GM21723 (cell line): ENCODE results near the gene SNX30.
"Not testable (repeated sequence)": the region's sequence is repeated elsewhere in the genome, so short reads cannot be mapped to it uniquely, and the experiment has no call there.

ENCODE experiments used
- ATAC-seq: cut with Tn5 transposase; IDR thresholded peaks from one replicate; pipeline ENCODE4 v1.9.1; 2021; ENCODE audit warnings: mild to moderate bottlenecking, moderate library complexity; ENCODE audit not compliant: unreplicated experiment

SNX30 gene, protein sequence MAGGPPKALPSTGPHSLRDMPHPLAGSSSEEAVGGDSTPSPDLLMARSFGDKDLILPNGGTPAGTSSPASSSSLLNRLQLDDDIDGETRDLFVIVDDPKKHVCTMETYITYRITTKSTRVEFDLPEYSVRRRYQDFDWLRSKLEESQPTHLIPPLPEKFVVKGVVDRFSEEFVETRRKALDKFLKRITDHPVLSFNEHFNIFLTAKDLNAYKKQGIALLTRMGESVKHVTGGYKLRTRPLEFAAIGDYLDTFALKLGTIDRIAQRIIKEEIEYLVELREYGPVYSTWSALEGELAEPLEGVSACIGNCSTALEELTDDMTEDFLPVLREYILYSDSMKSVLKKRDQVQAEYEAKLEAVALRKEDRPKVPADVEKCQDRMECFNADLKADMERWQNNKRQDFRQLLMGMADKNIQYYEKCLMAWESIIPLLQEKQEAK

DNA sequence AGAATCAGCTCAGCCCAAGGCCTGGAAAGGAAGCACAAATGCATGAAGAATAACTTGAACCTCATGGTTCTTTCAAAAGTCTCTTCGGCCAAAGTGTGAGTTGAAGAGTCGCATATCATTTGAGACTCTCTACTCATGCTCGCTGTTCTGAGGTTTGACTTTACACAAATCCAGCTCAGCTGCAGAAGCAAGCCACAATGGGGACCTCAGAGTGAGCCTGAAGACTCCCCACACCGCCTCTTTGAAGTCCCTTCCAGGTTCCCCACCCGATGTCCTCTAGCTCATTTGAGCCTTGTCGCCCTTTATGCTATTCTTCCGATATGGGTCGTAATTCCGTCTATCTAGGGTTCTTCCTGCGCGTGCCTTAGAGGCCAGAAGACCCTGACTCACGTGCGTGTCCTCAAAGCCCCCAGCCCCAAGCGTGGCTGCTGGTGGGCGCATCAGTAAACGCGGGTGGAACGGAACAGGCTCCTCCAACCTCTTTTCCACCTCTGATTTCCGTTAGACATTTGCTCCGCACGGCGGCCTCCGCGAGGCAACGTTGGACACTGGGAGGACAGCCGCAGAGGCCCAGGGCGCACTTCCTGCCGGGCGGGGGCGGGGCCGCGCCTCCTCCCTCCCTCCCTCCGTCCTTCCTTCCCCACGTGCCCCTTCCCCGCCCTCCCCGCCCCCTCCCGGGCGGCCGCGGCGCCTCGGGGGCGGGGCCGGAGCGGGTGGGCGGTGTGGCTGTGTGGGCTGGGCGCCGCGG lies at the start of gene SNX30:
SNX30 (plus strand) TSS at position 745 of the 748 bp plus-strand sequence. CDS start 242 bp downstream, outside the sequence.
- ATAC-seq, result peak; percentile 76

DNA sequence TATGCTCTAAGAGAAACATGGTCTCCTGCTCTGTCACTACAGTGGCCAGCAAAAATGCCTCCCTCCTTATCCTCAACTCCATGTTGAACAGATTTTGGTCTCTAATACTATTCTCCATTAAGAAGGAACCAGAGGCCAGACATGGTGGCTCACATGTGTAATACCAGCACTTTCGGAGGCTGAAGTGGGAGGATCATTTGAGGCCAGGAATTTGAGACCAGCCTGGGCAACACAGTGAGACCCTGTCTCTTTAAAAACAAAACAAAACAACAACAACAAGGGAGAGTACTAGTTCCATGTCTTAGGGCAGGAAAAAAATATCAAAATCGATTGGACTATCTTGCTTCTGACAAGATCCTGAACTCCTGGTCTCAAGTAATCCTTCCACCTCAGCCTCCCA lies 47.3 kb upstream of the SNX30 start:
- ATAC-seq, result no peak

DNA sequence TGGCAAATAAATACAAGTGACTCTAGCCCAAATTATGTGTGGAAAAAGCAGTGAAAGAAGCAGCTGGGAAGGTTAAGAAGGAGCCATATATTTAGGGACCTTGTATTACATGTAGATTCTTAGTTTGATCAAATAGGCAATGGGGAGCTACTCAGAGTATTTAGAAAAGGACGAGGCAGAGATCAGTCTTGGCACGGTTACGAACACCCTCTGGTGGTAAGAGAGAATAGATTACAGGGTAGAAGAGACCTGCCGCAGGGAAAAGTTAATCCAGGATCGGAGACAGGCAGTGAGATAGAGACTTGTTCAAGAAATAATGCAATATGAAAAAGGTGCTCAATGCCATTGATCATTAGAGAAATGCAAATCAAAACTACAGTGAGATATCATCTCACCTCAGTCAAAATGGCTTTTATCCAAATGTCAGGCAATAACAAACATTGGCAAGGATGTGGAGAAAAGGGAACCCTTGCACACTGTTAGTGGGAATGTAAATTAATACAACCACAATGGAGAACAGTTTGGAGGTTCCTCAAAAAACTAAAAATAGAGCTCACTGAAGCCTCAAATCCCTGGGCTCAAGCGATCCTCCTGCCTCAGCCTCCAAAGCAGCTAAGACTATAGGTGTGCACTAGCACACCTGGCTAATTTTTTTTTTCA lies 44.7 kb upstream of the SNX30 start:
- ATAC-seq, result no peak

DNA sequence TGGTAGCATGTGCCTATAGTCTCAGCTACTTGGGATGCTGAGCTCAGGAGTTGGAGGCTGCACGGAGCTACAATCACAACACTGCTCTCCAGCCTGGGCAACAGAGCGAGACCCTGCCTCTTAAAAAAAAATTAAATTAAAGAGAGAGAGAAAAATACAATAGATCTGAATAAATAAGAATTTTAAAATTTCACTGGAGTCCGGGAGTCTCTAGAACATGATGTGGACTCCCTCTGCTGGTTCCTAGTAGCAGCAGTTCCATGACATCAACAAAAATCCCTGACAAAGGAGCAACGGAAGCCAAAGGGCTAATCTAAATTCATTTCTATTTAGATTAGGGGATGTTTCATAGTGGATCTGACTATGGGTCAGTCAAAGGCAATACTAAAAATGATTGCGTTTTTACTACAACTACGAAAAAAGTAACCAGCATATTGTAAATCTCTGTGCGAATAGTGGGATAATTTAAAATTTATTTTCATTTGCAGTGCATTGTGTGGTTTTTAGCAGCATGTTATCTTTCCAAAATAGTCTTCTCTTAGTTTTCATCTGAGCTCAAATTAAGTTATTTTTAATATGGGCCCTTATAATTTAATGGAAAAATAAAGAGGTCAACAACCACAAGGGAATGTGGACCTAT lies 39.4 kb upstream of the SNX30 start:
- ATAC-seq, result no peak

DNA sequence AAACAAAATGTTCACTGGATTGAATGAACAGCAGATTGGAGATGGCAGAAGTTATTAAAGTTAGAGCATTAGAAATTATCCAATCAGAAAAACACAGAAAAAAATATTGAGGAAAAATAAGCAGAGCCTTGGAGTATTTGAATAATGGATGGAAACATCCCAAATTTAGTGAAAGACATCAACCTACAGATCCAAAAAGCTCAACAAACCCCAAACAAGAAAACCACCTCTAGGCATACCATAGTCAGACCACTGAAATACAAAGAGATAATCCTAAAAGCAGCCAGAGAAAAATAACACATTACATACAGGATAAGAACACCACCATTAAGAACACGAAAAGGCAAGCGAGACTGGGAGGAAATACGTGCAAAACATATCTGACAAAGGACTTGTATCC lies 37.9 kb upstream of the SNX30 start:
- ATAC-seq, result no peak

DNA sequence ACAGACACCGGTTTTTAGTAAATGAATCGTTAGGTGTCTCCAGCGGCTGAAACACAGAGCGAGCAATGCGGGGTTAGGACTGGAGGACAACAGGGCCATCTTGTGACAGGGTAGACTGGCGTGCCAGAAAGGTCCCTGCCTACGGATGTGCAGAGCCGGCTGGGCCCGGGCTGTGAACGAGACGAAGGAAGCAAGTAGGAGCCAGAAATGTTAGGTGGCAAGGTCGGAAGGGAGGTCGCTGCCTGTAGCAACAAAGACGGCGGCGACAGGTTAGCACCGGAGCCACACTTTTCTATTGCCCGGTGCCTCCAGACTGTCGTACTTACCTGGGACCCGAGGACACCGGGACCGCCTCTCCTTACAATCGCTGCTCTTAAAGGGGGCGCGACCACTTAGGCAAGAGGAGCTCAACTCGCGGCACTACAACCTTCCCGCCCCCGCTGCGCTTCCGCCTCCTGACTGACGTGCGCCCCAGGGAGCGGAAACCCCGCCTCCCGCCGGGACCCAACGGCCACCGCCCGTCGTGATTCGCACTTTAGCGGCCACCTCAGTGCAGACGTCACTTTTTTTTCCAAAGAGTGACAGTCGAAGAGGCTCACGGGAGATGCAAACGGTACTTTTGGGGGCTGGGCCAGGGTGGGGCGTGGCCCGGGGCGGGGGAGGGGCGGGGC lies 32.8 kb upstream of the SNX30 start, which contains the start of gene INIP:
INIP (minus strand) TSS at position 457 of the 671 bp plus-strand sequence. CDS start 1,632 bp downstream, outside the sequence.
- peak; percentile 94 for ATAC-seq

DNA sequence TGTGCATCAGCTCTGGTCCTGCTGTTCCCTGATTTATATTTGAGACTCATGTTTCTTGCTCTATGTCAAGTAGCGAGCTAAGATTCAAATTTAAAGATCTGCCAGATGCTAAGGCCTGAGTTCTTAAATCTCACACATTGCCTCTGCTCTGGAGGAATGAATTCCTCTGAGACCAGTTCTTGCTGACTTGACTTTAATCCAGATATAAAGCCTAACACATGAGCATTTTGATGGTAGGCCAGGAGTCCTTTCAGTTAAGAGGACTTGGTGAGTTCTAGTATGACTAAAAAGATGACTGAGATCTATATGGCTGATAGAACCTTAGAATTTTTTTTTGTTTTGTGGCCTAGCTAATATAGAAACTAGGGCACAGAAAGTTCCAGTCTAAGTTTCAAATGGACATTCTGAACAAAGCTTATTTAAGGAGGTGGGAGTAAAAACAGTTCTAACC lies 31.3 kb upstream of the SNX30 start:
- ATAC-seq, result no peak

DNA sequence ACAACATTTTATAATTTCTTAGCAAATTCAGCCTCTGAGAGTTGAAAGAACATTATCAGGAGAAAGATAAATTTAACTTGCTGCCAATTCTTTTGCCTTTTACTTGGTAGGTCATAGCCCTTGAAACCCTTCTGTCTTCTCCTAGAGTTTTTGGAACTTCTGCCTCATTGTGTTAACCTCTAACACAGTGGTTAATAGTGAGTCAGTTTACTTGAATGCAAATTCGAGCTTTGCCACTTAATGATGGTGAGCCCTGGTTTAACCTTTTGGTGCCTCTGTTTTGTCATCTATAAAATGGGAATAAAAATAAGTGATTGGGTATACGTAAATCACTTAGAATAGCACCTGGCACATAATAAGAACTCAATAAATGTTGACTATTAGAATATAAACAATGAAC lies 30.9 kb upstream of the SNX30 start:
- no peak for ATAC-seq

DNA sequence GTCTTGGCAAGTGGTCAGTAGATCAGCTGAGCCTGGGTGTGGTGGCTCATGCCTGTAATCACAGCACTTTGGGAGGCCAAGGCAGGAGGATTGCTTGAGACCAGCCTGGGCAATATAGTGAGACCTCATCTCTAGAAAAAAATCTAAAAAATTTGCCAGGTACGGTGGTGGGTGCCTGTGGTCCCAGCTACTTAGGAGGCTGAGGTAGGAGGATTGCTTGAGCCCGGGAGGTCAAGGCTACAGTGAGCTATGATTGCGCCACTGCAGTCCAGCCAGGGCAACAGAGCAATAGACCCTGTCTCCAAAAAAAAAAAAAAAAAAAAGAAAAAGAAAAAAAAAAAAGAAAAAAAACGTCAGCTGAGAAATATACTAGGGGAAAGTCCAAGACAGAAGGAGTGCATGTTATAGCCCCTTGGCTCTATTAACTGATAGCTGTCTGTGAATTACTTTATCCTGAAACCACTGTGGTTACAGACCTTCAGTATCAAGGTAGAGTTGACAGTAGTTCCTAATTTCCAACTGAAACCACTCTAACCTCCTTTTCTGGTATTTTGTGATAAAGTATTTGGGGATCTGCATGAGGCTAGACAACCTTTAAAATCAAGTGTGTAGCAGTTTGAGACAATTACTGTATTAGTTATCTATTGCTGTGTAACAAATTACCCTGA lies 30.3 kb upstream of the SNX30 start:
- ATAC-seq, result no peak

DNA sequence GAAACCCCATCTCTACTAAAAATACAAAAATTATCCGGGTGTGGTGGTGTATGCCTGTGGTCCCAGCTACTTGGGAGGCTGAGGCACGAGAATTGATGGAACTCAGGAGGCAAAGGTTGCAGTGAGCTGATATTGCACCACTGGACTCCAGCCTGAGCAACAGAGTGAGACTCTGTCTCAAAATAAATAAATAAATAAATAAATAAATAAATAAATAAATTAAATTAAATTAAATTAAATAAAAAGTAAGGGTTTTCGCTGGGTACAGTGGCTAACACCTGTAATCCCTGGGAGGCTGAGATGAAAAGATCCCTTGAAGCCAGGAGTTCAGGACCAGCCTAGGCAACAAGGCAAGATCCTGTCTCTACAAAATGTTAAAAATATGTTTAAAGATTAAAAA lies 27.8 kb upstream of the SNX30 start:
- not testable (repeated sequence) for ATAC-seq

DNA sequence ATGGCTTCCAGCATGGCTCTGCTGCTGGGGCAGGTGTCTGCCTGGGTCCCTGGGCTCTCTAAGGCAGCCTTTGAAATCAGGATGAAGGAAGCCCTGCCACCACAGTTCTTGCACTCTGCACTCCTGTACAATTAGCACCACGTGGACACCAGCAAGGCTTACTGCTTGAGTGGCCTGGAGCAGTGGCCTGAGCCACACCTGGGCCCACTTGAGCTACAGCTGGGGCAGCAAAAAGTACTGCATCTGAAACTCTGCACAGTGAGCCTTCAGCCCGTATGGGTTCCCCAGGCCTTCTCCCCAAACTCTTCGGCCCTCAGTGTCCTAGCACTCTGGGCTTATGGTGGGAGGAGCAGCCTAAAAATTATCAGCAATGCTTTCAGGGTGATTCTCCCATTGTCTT lies 24.6 kb upstream of the SNX30 start:
- no peak for ATAC-seq

DNA sequence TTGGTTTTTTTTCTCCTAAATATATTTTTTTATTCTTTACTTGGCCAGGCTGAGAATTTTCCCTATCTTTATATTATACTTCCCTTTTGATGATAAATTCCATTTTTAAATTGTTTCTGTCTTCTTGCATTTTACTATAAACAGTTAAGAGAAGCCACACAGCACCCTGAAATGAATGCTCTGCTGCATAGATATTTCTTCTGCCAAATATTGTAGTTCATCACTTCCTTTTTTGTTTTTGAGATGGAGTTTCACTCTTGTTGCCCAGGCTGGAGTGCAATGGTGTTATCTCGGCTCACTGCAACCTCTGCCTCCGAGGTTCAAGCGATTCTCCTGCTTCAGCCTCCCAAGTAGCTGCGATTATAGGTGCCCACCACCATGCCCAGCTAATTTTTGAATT lies 24.1 kb upstream of the SNX30 start:
- peak; percentile 74 for ATAC-seq

DNA sequence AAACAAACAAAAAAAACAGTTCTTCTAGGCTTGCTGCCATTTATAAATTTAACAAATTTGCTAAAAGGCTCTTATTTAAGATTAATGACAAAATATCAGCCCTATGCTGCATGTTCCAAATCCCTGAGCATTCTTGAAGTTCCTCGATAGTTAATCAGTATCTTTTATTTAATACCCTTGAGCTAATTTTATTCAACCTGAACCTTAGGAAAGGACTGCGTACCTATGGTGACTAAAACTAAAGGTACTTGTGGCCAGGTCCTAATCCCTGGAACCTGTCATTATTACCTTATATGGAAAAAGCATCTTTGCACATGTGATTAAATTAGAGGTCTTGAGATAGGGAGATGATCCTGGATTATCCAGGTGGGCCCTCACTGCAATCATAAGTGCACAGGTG lies 22.2 kb upstream of the SNX30 start:
- no peak for ATAC-seq

DNA sequence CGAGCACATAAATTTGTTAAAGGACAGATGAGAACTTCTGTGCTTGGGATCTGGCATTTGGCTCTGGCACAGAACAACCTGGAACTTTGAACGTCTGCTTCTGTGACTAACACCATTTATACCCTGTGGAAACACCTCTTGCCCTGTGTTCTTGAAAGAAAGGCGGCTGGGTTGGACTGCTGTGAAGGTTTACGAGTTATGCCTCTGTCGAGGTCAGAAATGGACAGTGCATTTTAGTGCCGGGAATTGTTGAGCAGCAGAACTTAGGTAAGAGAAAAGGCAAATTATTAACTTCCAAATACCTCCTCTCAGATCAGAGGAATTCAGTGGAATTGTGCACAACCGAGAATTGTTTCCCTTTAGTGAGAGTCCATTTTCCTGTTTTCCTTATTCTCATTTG lies 18.6 kb upstream of the SNX30 start:
- no peak for ATAC-seq

DNA sequence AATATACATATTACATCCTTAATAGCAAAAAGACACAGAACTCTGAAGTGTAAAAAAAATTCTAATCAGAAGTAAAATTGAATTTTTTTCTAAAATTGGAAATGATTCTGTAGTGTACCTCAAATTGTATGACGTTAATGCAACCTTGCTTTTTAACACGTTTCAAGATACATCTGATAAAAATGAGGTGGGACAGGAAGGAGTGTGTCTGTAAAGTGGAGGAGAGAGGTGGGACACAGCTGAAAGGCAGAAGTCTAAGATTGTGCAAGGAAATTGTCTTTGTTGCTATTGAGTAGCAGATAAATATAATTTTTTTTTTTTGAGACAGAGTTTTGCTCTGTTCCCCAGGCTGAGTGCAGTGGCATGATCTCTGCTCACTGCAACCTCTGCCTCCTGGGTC lies 15.7 kb upstream of the SNX30 start:
- ATAC-seq, result no peak

DNA sequence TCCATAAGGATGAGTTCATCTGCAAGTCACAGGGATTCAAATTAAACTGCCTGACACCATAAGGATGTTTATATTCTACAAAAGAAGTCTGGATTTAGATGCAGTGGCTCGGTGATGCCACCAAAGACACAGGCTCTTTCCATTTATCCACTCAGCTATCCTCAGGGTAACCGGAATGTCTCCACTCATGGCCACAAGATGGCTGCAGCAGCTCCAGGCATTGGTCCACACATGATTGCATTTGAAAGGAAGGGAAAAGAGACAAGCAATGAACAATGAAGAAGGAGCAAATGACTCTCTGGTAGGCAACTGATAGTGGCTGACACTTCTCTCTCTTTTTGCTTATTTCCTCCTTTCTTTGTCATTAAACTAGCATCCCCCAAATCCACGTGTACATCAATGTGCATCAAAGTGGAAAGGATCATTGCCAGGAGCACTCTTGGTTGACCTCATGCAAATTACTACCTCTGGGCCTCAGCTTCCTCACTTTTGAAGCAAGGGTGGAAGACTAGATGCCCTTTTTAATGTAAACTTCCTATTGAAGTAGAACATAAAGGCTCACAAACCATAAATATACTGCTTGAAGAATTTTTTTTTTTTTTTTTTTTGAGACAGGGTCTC lies 7.2 kb upstream of the SNX30 start:
- ATAC-seq, result no peak

DNA sequence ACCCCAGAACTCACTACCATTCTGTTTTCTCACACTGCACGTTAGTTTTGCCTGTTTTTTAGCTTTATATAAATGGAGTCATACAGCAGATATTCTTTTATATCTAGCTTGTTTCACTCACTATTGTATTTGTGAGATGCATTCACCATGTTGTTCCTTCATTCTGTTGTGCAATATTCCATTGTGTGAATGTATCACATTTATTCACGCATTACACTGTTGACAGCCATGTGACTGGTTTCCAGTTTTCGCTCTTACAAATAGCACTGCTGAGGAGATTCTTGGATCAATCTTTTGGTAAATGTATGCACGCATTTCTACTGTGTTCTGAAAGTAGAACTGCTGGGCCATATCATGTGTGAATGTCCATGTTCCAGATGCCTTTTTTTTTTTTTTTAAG lies 6.4 kb upstream of the SNX30 start:
- no peak for ATAC-seq

DNA sequence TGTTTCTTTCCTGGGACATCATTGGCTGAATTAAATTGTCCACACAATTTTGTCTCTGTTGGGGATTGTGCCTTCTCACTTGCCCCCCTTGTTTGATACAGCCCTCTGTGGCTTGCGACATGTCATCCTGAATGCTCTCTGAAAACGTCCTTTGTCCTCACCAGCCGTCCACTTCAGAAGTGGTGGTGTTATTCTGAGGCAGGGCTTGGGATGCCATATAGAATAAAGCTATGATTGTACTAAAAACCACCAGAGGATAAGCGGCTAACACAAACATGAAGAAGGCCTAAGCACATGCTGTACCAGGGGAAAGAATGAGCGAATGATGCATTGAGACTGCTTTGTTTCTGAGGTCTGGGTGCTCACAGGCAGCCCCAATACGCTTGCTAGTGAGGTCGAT lies 3.5 kb upstream of the SNX30 start:
- ATAC-seq, result no peak

DNA sequence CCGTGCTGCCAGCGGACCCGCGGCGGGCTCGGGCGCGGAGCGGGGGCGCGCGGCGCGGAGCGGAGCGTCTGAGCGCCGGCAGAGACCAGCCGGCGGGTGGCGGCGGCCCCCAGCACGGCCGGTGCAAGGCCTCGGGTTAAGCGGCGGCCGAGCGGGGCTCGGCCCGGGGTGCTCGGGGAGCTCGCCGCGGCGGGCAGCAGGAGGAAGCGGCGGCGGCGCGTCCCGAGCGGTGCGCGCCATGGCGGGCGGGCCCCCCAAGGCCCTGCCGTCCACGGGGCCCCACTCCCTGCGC lies 150 bp downstream of the SNX30 start:
- ATAC-seq, result no peak
